SK-N-SH (cell line): Measurements from ENCODE around the gene MYRF. TPM values are rescaled to one million over a fixed set of nuclear protein-coding genes. Genes with fewer than 3 reads are reported as not detected.

Experiments used
- CTCF ChIA-PET: fragments of 300-600, 350-600 bp; formaldehyde crosslinking; extraction: SDS; loops from one replicate; lab custom pipeline; 2021; lab: Yijun Ruan, JAX
- POLR2A ChIA-PET: fragments of 350-600 bp; sonication (Branson Sonifier 250); formaldehyde crosslinking; extraction: SDS; loops from one replicate; lab custom pipeline; 2020; ENCODE audit warnings: antibody characterized with exemption, inconsistent platforms; lab: Yijun Ruan, JAX
- DNase-seq: peaks from one replicate; pipeline ENCODE4 v3.0.0; 2012
- H2AFZ ChIP-seq: fragments of 200-600 bp; sonication (generic); 2 replicates; pipeline ENCODE4 v1.8.1; 2016; ENCODE audit warnings: antibody characterized with exemption, mild to moderate bottlenecking, low read depth
- H3F3A ChIP-seq: fragments of 200-600 bp; sonication (generic); replicated peaks from 2 replicates; pipeline ENCODE3; 2016; ENCODE audit warnings: antibody characterized with exemption, mild to moderate bottlenecking; ENCODE audit not compliant: insufficient read depth
- H3K27ac ChIP-seq, 2 experiments: fragments of 200-500 bp in 1 of 2; fragments of 200-600 bp in 1 of 2; sonication (Bioruptor generic) in 1 of 2; sonication (generic), shearing (Covaris generic) in 1 of 2; 2 replicates each; pipeline versions ENCODE4 v1.5.1 to v1.6.1; 2014 to 2016; ENCODE audit warnings: low read depth in 2 of 2, inconsistent platforms in 1 of 2, low read length in 1 of 2, mild to moderate bottlenecking in 1 of 2, mixed read lengths in 1 of 2
- H3K27me3 ChIP-seq: fragments of 200-600 bp; sonication (generic), shearing (Covaris generic); 2 replicates; pipeline ENCODE4 v1.6.1; 2016; ENCODE audit warnings: mixed run types; ENCODE audit not compliant: insufficient read depth
- H3K36me3 ChIP-seq, 2 experiments: fragments of 200-500 bp in 1 of 2; fragments of 200-600 bp in 1 of 2; sonication (Bioruptor generic) in 1 of 2; sonication (generic) in 1 of 2; replicated peaks in 1 of 2; 2 replicates each; pipeline versions ENCODE3 to v1.5.1; 2014 to 2016; ENCODE audit warnings: low read length in 1 of 2, mild to moderate bottlenecking in 1 of 2; ENCODE audit not compliant: insufficient read depth in 2 of 2, control insufficient read depth in 1 of 2
- H3K4me1 ChIP-seq, 2 experiments: fragments of 200-500 bp in 1 of 2; fragments of 200-600 bp in 1 of 2; sonication (Bioruptor generic) in 1 of 2; sonication (generic), shearing (Covaris generic) in 1 of 2; 2 replicates each; pipeline versions ENCODE4 v1.5.1 to v1.6.1; 2014 to 2016; ENCODE audit warnings: low read depth in 1 of 2, low read length in 1 of 2, mixed run types in 1 of 2; ENCODE audit not compliant: insufficient read depth in 2 of 2, control insufficient read depth in 1 of 2
- H3K4me2 ChIP-seq: fragments of 200-600 bp; sonication (generic), shearing (Covaris generic); 2 replicates; pipeline ENCODE4 v1.6.1; 2017; ENCODE audit warnings: mixed run types
- H3K4me3 ChIP-seq, 2 experiments: fragments of 200-500 bp in 1 of 2; fragments of 200-600 bp in 1 of 2; sonication (Bioruptor generic) in 1 of 2; sonication (generic), shearing (Covaris generic) in 1 of 2; 2 replicates each; pipeline versions ENCODE4 v1.5.1 to v1.8.1; 2014 to 2016; ENCODE audit warnings: low read depth in 2 of 2, inconsistent platforms in 1 of 2, low read length in 1 of 2, mild to moderate bottlenecking in 1 of 2, mixed read lengths in 1 of 2, moderate library complexity in 1 of 2
- H3K79me2 ChIP-seq: fragments of 200-600 bp; sonication (generic); 2 replicates; pipeline ENCODE4 v1.8.1; 2017; ENCODE audit warnings: mild to moderate bottlenecking; ENCODE audit not compliant: insufficient read depth
- H3K9ac ChIP-seq: fragments of 200-600 bp; sonication (generic); 2 replicates; pipeline ENCODE4 v1.6.1; 2017; ENCODE audit warnings: mixed run types
- H3K9me2 ChIP-seq: fragments of 200-600 bp; sonication (generic); 2 replicates; pipeline ENCODE4 v1.6.1; 2017; ENCODE audit warnings: mixed run types
- H3K9me3 ChIP-seq: fragments of 200-600 bp; sonication (generic); 2 replicates; pipeline ENCODE4 v1.6.1; 2017; ENCODE audit warnings: mixed run types, mild to moderate bottlenecking, moderate library complexity
- H4K20me1 ChIP-seq: fragments of 200-600 bp; sonication (generic); 2 replicates; pipeline ENCODE4 v1.6.1; 2017; ENCODE audit warnings: mild to moderate bottlenecking, mixed run types; ENCODE audit not compliant: insufficient read depth
- CHD2 ChIP-seq: fragments of 150-350 bp; IDR thresholded peaks from 2 replicates; pipeline ENCODE4 v1.6.1; 2018; ENCODE audit warnings: low read length; ENCODE audit not compliant: partially characterized antibody
- ELF1 ChIP-seq: IDR thresholded peaks from 2 replicates; pipeline ENCODE4 v1.4.0; 2012
- EZH2phosphoT487 ChIP-seq: fragments of 200-600 bp; sonication (generic); IDR thresholded peaks from 2 replicates; pipeline ENCODE4 v1.6.1; 2017; ENCODE audit warnings: low read depth, mixed run types, mild to moderate bottlenecking, antibody characterized with exemption, moderate library complexity, borderline replicate concordance
- FOXJ3 ChIP-seq: sonication (generic); formaldehyde crosslinking; IDR thresholded peaks from 2 replicates; pipeline ENCODE4 v1.5.1; 2020; ENCODE audit warnings: mild to moderate bottlenecking, missing genetic modification reagents
- FOXM1 ChIP-seq: IDR thresholded peaks from 2 replicates; pipeline ENCODE4 v1.4.0; 2012; ENCODE audit warnings: low read depth, mild to moderate bottlenecking
- GATA2 ChIP-seq: sonication (generic); formaldehyde crosslinking; IDR thresholded peaks from 2 replicates; pipeline ENCODE4 v1.5.0; 2020; ENCODE audit warnings: mild to moderate bottlenecking, missing genetic modification reagents
- IRF3 ChIP-seq: fragments of 150-350 bp; IDR thresholded peaks from 2 replicates; pipeline ENCODE4 v1.6.1; 2016; ENCODE audit warnings: mild to moderate bottlenecking, low read depth, low read length
- MAX ChIP-seq: IDR thresholded peaks from 2 replicates; pipeline ENCODE4 v1.4.0; 2012; ENCODE audit warnings: low read depth
- RAD21 ChIP-seq: IDR thresholded peaks from 2 replicates; pipeline ENCODE4 v1.6.1; 2012; ENCODE audit warnings: mild to moderate bottlenecking, low read length
- RFX5 ChIP-seq: IDR thresholded peaks from 2 replicates; pipeline ENCODE4 v1.6.1; 2012; ENCODE audit warnings: mild to moderate bottlenecking, improper control_type of control experiment, low read length
- RXRA ChIP-seq: IDR thresholded peaks from 2 replicates; pipeline ENCODE4 v1.4.0; 2012; ENCODE audit warnings: low read depth, mild to moderate bottlenecking, borderline replicate concordance
- SIN3A ChIP-seq: IDR thresholded peaks from 2 replicates; pipeline ENCODE4 v1.6.1; 2012; ENCODE audit warnings: low read depth, mild to moderate bottlenecking, low read length, moderate library complexity, borderline replicate concordance
- SMC3 ChIP-seq: IDR thresholded peaks from 2 replicates; pipeline ENCODE4 v1.6.1; 2012; ENCODE audit warnings: low read depth, low read length, improper control_type of control experiment
- TEAD4 ChIP-seq: IDR thresholded peaks from 2 replicates; pipeline ENCODE4 v1.4.0; 2012; ENCODE audit warnings: mild to moderate bottlenecking, borderline replicate concordance; ENCODE audit not compliant: insufficient read depth
- USF1 ChIP-seq: IDR thresholded peaks from 2 replicates; pipeline ENCODE4 v1.4.0; 2012; ENCODE audit warnings: low read depth, borderline replicate concordance
- ZBTB33 ChIP-seq: IDR thresholded peaks from 2 replicates; pipeline ENCODE4 v1.4.0; 2012; ENCODE audit warnings: low read depth, borderline replicate concordance
- WGBS: methylation state at CpG from one replicate; pipeline ENCODE4 v1.1.6; 2017; ENCODE audit warnings: low lambda C conversion rate; 5-methylcytosine and 5-hydroxymethylcytosine counted together
- polyA plus RNA-seq, 3 experiments: library from polyadenylated mRNA; depleted of rRNA; stranded (reverse); fragments of >200 nt; gene quantifications; 2 replicates each; pipeline ENCODE4 v1.2.3, GENCODE V29; 2012

MYRF gene
- polyA plus RNA-seq, 1 of the 3 experiments (the other 2 are of a cell fraction) = 2.8 TPM

GRCh38 chr11:61711498-61711897, 40.9 kb upstream of the MYRF start:
- Histone ChIP-seq H3F3A (no peaks in the 10 kb centered on the region), H3K4me2 (no peak overlapping the region), H3K9me3 (no peaks in the 10 kb centered on the region), H3K4me3 (no peak overlapping the region), H3K27me3 (no peaks in the 10 kb centered on the region), H2AFZ (no peak overlapping the region), H3K4me1 (peaks cover 0 to 18% of the 10 kb centered on the region in 2 experiments; a peak in 1 of 4 replicates), H3K9me2 (no peaks in the 10 kb centered on the region), H3K36me3 (no peaks in the 10 kb centered on the region), H3K27ac (peak overlapping the region in 1 of 2 experiments; percentile 48; a peak in 1 of 4 replicates), H3K79me2 (no peaks in the 10 kb centered on the region), H4K20me1 (no peaks in the 10 kb centered on the region), H3K9ac (no peak overlapping the region)
- WGBS = 63% methylated on average over 5 of the region's 6 CpGs
- POLR2A ChIA-PET = no interaction called here
- peak; percentile 56 for DNase-seq
- TF ChIP-seq RAD21 = no peak
- no peak for TF ChIP-seq SMC3
- no peak for TF ChIP-seq MAX
- TF ChIP-seq FOXJ3 (CRISPR knock-in tag) = no peak
- TF ChIP-seq ZBTB33 = no peak
- TF ChIP-seq SIN3A = no peak
- TF ChIP-seq RXRA = no peak
- TF ChIP-seq EZH2phosphoT487 = no peak
- TF ChIP-seq RFX5 = no peak
- TF ChIP-seq USF1 = no peak
- TF ChIP-seq IRF3 = no peak
- no peak for TF ChIP-seq CHD2
- TF ChIP-seq FOXM1 = no peak
- no peak for TF ChIP-seq GATA2 (CRISPR knock-in tag)
- TF ChIP-seq ELF1 = no peak
- TF ChIP-seq TEAD4 = no peak
- CTCF ChIA-PET = interaction anchor here (0.7 to 3.3 kb wide), 4 partner anchors 14 to 265 kb away, joined by 3 to 18 read pairs (median 4); no protein-coding TSS in a partner anchor
